GM10266 (cell line): ENCODE measurements around the gene HCK.

Source experiments
- DNase-seq: peaks from one replicate; pipeline ENCODE4 v3.0.0; 2012; ENCODE audit errors: extremely low spot score
- TF ChIP-seq, protein P1 (sequence below): IDR thresholded peaks from 2 replicates; pipeline ENCODE4 v1.5.1; 2012; ENCODE audit warnings: mild to moderate bottlenecking, low read depth; ENCODE audit not compliant: control insufficient read depth, insufficient read depth; ENCODE audit errors: missing control alignments

Gene HCK

DNA sequence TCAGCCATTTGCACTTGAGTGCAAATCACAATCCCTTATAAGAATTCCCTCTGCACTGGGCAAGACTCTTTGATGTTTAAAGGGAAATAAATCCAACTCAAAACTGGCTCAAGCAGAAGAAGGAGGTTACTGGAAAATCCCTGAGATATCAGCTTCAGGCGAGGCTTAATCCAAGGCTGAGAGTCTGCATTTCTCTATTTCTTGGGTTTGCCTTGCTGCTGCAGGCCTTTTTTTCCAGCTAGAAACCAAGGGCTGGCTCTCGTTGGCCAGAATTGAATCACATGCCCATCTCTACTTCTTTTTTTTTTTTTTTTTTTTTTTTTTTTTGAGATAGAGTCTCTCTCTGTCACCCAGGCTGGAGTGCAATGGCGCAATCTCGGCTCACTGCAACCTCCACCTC, 11.7 kb downstream of the HCK start:
- TF ChIP-seq, protein P1, sequence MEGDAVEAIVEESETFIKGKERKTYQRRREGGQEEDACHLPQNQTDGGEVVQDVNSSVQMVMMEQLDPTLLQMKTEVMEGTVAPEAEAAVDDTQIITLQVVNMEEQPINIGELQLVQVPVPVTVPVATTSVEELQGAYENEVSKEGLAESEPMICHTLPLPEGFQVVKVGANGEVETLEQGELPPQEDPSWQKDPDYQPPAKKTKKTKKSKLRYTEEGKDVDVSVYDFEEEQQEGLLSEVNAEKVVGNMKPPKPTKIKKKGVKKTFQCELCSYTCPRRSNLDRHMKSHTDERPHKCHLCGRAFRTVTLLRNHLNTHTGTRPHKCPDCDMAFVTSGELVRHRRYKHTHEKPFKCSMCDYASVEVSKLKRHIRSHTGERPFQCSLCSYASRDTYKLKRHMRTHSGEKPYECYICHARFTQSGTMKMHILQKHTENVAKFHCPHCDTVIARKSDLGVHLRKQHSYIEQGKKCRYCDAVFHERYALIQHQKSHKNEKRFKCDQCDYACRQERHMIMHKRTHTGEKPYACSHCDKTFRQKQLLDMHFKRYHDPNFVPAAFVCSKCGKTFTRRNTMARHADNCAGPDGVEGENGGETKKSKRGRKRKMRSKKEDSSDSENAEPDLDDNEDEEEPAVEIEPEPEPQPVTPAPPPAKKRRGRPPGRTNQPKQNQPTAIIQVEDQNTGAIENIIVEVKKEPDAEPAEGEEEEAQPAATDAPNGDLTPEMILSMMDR = no peak
- DNase-seq = no peak

DNA sequence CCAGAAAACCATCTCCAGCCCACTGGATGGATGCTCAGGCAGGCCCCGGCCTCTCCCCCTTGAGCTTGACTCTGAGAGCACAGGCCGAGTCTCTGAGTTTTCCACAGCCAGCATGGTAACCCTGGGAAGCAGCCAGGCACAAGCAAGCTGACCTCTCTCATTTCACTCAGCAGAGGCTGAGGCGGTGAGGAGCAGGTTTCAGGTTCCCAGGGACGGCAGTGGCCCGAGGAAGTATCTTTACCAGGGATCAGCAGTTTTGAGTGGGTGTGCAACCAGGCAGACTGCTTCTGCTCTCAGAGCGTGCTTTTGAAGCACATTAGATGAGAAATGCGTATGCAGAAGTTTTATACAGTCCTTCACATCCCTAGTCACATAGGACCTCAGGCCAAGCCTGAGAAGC, 12.6 kb downstream of the HCK start:
- DNase-seq = peak; percentile 70
- TF ChIP-seq, protein P1 = no peak

DNA sequence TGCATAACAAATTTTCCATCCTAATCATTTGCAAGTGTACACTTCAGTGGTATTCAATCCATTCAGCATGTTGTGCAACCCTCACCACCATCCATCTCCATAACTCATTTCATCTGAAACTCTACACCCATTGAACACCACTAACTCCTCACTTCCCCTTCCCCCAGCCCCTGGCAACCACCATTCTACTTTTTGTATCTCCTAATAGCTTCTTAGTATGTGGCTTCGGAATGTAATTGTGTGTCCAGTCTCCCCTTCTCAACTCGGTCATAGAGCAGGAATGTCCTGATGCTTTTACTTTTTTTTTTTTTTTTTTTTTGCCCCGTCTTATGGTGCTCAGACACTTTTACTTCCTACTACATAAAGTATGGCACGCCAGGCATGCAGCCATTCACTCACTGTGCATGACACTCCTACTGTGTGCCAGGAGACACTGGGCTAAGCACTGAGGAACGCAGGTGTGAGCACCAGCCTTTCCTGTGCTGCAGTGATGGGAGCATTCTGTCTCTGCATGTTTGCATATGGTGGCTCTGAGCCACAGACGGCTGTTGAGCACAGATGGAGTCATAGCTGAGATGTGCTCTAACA, 15.3 kb downstream of the HCK start:
- TF ChIP-seq, protein P1 = no peak
- DNase-seq = no peak

DNA sequence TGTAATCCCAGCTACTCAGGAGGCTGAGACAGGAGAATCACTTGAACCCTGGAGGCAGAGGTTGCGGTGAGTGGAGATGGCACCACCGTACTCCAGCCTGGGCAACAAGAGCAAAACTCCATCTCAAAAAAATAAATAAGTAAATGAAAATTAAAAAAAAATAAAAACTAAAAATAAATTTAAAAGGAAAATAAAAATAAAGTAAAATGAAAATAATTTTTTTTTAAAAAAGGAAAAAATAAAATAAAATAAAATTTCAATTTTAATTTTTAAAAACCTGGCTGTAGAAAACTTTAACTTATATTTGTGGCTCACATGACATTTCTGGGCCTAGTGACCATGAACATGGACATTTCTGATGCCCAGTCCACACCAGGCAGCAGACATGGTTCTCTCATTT, 16.1 kb downstream of the HCK start:
- TF ChIP-seq, protein P1 = no peak
- DNase-seq = no peak

DNA sequence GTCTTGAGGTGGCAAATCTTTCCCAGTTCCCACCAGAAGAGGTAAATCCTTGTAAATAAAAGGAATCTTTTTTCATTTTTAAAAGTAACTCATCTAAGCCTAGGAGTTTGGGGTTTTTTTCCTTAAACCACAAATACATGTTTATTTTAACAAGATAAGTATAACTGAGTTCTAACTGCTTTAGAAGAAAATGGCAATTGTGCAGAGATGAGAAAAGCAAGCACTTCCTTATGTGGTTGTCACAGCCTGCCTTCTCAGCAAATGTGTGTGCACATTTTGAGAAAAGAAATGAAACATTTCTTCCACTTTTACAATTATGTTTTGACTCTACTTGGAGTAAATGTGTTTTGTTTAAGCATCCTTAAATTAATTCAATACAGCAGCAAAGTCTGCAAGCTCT, 17.7 kb downstream of the HCK start:
- no peak for DNase-seq
- TF ChIP-seq, protein P1 = no peak

DNA sequence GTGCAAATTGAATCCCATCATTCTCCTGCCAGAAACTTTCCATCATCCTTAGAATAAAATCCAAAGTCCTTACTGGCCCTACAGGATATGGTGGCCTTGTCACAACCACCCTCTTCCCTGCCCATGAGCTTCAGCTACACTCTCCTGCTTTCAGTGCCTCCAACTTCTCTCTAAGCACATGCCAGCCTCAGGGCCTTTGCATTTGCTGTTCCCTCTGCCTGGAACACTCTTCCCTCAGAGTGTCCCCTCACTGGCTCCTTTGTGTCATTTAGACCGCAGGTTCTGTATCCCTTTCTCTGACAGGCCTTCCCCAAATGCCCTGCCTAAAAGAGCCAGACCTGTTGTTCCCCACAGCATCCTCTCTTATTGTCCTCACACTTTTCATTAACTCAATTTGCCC, 18.2 kb downstream of the HCK start:
- TF ChIP-seq, protein P1 = no peak
- no peak for DNase-seq

DNA sequence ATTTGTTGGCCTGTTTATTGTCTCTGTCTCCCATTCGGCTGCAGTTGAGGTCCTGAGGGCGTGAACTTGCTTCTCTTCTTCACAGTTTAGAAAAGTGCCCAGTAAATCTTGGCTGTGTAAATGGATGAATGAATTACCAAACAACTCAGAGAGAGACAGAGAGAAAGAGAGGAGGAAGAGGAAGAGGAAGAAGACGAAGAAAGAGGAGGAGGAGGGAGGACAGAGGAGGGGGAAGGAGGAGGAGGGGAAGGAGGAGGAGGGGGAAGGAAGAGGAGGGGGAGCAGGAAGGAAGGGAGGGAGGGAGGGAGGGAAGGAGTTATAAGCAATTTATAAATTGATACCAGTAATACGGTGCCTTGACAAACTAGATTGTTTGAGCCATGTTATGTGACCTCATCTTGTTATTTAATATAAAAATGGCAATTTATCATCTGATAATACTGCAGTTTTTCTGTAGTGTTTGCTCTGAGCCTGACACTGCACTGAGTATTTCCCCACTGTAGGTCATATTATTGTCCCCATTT, 18.7 kb downstream of the HCK start:
- no peak for DNase-seq
- TF ChIP-seq, protein P1 = no peak
